ENCODE data around the gene ATRNL1. TPM values are rescaled to one million over a fixed set of nuclear protein-coding genes. Genes with fewer than 3 reads are reported as not detected.

Gene ATRNL1
- total and polyA plus RNA-seq, 4 donors: 0.40 to 26.9 (median 5.3) TPM

GRCh38 chr10:115884331-115884730 is 791.2 kb downstream of the ATRNL1 start:
- Histone ChIP-seq H3K4me1 (ENCODE audit: control insufficient read depth in 4 of 4, insufficient read depth in 4 of 4, low read length in 3 of 4) (no peaks in the 10 kb centered on the region), H3K9ac (ENCODE audit: low read depth in 1 of 2, low read length in 2 of 2) (no peak overlapping the region), H3K36me3 (ENCODE audit: control insufficient read depth in 4 of 4, insufficient read depth in 3 of 4, low read depth in 1 of 4, low read length in 3 of 4) (no peaks in the 10 kb centered on the region), H3K9me3 (ENCODE audit: control insufficient read depth in 4 of 4, low read length in 3 of 4) (no peaks in the 10 kb centered on the region), H3K27me3 (ENCODE audit: control insufficient read depth in 4 of 4, insufficient read depth in 4 of 4, low read length in 3 of 4) (no peaks in the 10 kb centered on the region), H3K27ac (ENCODE audit: low read depth in 1 of 2, low read length in 2 of 2) (no peak overlapping the region), H3K4me3 (ENCODE audit: low read depth in 1 of 3, low read length in 3 of 3) (no peak overlapping the region)
- DNase-seq (ENCODE audit: low spot score): no peak
- no peak for TF ChIP-seq ATF3 (IDR thresholded peaks at IDR 0.05)
- TF ChIP-seq MAX (IDR thresholded peaks at IDR 0.05): no peak
- no peak for TF ChIP-seq EGR1 (IDR thresholded peaks at IDR 0.05; ENCODE audit: low read depth in 2 of 2)
- no peak for TF ChIP-seq HNF4A (conservative IDR thresholded peaks at IDR 0.05)
- TF ChIP-seq RXRA (IDR thresholded peaks at IDR 0.05): no peak
- TF ChIP-seq RAD21 (IDR thresholded peaks at IDR 0.05): no peak
- TF ChIP-seq FOXA1 (IDR thresholded peaks at IDR 0.05): no peak
- no peak for TF ChIP-seq TAF1 (conservative IDR thresholded peaks at IDR 0.05)
- no peak for TF ChIP-seq FOXA2 (IDR thresholded peaks at IDR 0.05)
- no peak for TF ChIP-seq NR2F2 (IDR thresholded peaks at IDR 0.05)
- no peak for TF ChIP-seq CTCF (IDR thresholded peaks at IDR 0.05; ENCODE audit: low read depth, low read length, missing input control)
- no peak for TF ChIP-seq GABPA (IDR thresholded peaks at IDR 0.05 in 1 of 2, conservative IDR thresholded peaks at IDR 0.05 in 1 of 2)
- TF ChIP-seq ZBTB33 (IDR thresholded peaks at IDR 0.05): no peak
- no peak for TF ChIP-seq HNF4G (IDR thresholded peaks at IDR 0.05)
- TF ChIP-seq YY1 (IDR thresholded peaks at IDR 0.05): no peak
- TF ChIP-seq SP1 (IDR thresholded peaks at IDR 0.05): no peak
- no peak for TF ChIP-seq REST (IDR thresholded peaks at IDR 0.05)
- no peak for TF ChIP-seq JUND (IDR thresholded peaks at IDR 0.05)
- 90% methylated on average over 5 of the region's 5 CpGs for WGBS

Data from liver (tissue), 9 donors.